GM19372 (cell line): ENCODE measurements around the gene ZFP36.
"Not testable (repeated sequence)": the region's sequence is repeated elsewhere in the genome, so short reads cannot be mapped to it uniquely, and the experiment has no call there.

ENCODE experiments used
- ATAC-seq: cut with Tn5 transposase; IDR thresholded peaks from one replicate; pipeline ENCODE4 v1.9.1; 2021; ENCODE audit warnings: mild to moderate bottlenecking, low read depth, moderate library complexity; ENCODE audit not compliant: unreplicated experiment

Gene ZFP36

GRCh38 chr19:39406656-39407409 is at the start of gene ZFP36:
TSS of gene ZFP36 (plus strand) at chr19:39406847. CDS start at chr19:39406905, 58 bp downstream.
- peak; percentile 24 for ATAC-seq

- no peak for ATAC-seq
Measured at GRCh38 chr19:39359026-39359425, 47.6 kb upstream of the ZFP36 start.

- no peak for ATAC-seq
Measured at GRCh38 chr19:39360599-39360998, 46.0 kb upstream of the ZFP36 start.

- ATAC-seq, result no peak
Measured at GRCh38 chr19:39362682-39363657, 43.7 kb upstream of the ZFP36 start.

- no peak for ATAC-seq
Measured at GRCh38 chr19:39363901-39364457, 42.7 kb upstream of the ZFP36 start.

- ATAC-seq, result no peak
Measured at GRCh38 chr19:39365531-39365930, 41.1 kb upstream of the ZFP36 start.

GRCh38 chr19:39369200-39369599 is 37.4 kb upstream of the ZFP36 start:
- no peak for ATAC-seq

GRCh38 chr19:39370735-39371134 is 35.9 kb upstream of the ZFP36 start:
- ATAC-seq, result no peak

- no peak for ATAC-seq
Measured at GRCh38 chr19:39372047-39372802, 34.4 kb upstream of the ZFP36 start.

GRCh38 chr19:39372941-39373340 is 33.7 kb upstream of the ZFP36 start:
- ATAC-seq, result no peak

- no peak for ATAC-seq
Measured at GRCh38 chr19:39375929-39376328, 30.7 kb upstream of the ZFP36 start.

- no peak for ATAC-seq
Measured at GRCh38 chr19:39377373-39378362, 29.0 kb upstream of the ZFP36 start.

- not testable (repeated sequence) for ATAC-seq
Measured at GRCh38 chr19:39379366-39379765, 27.3 kb upstream of the ZFP36 start.

- no peak for ATAC-seq
Measured at GRCh38 chr19:39379865-39380396, 26.7 kb upstream of the ZFP36 start.

GRCh38 chr19:39380521-39381502 is 25.8 kb upstream of the ZFP36 start:
- ATAC-seq, result no peak

- no peak for ATAC-seq
Measured at GRCh38 chr19:39381910-39382611, 24.6 kb upstream of the ZFP36 start.
